GM21360 (cell line): ENCODE results near the gene ATAT1.

ENCODE experiments used
- ATAC-seq: cut with Tn5 transposase; IDR thresholded peaks from one replicate; pipeline ENCODE4 v1.9.1; 2021; ENCODE audit warnings: mild to moderate bottlenecking, moderate library complexity; ENCODE audit not compliant: unreplicated experiment

Gene ATAT1

DNA sequence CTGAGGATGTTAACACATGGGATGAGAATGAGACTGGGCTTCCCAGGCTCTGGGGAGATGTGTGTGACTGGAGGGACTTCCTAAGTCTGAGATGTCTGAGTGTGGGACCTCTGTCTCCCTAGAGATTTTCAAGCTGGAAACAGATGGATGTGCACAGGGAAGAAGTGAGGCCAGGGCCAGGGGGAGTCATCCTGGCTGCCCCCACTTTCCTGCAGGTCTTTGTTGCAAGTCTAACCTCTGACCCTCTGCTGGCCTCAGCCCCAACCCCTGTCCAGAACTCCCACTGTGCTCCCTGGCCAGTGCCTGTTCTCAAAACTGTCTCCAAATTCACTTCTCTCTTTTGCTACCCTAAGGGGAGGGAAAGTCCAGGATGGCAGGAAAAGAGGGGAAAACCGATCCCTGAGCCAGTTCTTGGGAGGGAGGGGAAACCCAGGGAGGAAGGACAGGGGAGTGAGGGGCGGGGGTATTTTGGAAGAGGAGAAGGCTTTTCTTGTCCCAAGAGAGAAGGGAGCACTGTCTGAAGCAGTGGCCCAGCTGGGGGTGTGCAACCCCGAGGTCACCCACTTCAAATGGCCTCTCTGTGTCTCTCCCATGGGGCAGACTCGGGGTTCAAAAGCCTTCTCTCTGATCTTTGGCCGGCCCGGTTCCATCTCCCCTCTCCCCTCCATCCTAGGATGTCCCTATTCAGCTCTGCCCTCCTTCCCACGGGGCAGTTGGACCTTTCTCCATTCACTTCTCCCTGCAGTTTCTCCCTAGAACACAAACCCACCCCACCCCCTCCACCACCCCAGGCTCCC lies 56.7 kb downstream of the ATAT1 start:
- ATAC-seq: no peak

DNA sequence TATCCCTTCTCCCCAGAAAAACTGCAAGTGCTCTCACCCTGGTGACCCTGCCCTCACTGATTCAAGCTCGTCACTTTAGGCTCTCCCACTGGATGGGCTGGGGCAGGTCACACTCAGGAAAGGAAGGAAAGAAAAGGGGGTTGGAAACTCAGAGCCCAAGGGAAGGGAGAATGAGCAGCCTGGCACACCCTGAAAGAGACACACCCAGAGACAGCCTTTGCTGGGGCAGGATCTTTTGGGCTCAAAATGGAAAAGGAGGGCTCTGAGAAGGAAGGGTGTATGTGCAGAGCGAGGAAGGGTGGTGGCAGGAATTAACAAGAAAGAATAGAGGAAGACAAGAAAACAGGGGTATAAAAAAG lies 57.3 kb downstream of the ATAT1 start:
- ATAC-seq: no peak

- ATAC-seq: no peak
Observed at GRCh38 chr6:30684386-30685156, 57.9 kb downstream of the ATAT1 start.

DNA sequence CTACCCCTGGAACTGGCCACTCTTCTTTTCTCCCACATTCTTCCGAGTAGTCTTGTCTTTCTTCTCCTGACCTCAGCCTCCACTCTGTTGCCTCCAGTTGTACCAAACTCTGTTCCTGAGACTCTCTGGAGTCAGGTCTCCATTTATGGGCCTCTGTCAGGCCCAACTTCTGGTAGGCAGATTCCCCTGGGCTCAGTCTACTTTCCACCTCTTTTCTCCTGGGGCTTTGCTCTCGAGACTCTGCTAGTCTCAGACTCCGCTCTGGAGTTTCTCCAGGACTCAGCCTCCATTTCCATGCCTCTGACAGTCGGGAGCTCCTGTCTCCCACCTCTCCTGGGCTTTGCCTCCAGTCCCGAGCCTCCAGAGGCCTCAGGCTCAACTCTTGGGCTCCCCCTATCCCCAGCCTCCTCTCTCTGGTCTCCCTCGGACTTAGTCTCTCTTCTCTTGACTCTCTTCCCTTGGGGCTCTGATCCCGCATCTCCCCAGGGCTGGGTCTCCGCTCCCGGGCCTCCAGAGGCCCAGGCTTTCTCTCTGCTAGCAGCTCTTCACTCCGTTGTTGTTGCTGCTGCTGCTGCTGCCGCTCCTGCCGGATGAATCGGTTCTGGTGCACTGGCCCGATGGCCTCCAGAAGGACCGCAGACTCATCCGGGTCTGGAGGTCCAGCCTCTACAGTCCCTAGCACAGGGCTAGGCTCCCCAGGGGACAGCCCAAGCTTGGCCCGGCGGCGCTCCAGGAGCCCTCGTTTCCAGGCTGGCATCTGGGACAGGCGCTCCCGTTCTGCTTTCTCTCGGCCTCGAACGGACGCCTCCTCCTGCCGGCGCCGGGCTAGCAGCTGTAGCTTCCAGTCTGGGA lies 58.7 kb downstream of the ATAT1 start:
- no peak for ATAC-seq

DNA sequence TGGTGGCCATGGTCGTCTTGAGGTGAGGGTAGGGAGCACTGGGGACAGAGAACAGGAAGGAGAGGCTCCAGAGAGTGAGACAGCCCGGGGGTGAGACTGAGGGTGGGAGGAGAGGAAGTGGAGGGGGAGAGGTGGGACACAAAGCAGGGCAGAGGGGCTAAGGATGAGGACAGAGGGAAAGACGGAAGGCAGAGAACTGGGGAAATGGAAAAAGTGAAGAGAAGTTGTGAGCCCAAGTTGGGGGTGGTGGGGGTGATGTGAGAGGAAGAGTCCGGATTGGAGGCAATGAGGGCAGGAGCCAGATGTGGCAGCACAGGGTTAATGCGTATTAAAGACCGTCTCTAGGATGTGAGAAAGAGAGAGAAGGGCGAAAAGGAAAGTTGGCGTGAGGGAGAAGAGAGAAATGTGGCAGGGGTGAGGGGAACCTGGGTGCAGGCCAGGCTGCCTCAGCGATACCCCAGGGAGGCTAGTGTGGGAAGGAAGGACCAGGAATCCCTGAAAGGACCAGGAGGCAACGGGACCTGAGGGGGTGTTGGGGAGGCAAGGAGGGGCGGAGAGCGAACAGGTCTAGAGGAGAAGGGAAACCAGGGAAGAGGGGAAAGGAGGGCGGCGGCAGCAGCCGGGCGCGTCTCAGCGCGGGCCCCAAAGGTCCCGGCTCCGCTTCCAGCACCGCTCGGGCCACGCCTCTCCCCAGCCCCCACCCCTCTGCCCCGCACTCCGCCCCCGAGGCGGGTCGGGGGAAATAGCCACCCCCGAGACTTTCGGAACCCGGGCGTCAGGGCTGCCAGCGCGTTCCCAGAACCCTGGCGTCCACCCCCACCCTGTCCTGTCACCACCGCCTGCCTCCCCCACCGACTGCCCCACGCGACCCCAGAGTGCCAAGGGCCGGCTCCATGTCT lies 59.6 kb downstream of the ATAT1 start, which contains the start of gene PPP1R18:
TSS of gene PPP1R18 (minus strand) at position 637 of the 899 bp plus-strand sequence. CDS start at position 10, 627 bp downstream.
- ATAC-seq: no peak

GRCh38 chr6:30686908-30687658 lies 60.4 kb downstream of the ATAT1 start:
- peak; percentile 36 for ATAC-seq

DNA sequence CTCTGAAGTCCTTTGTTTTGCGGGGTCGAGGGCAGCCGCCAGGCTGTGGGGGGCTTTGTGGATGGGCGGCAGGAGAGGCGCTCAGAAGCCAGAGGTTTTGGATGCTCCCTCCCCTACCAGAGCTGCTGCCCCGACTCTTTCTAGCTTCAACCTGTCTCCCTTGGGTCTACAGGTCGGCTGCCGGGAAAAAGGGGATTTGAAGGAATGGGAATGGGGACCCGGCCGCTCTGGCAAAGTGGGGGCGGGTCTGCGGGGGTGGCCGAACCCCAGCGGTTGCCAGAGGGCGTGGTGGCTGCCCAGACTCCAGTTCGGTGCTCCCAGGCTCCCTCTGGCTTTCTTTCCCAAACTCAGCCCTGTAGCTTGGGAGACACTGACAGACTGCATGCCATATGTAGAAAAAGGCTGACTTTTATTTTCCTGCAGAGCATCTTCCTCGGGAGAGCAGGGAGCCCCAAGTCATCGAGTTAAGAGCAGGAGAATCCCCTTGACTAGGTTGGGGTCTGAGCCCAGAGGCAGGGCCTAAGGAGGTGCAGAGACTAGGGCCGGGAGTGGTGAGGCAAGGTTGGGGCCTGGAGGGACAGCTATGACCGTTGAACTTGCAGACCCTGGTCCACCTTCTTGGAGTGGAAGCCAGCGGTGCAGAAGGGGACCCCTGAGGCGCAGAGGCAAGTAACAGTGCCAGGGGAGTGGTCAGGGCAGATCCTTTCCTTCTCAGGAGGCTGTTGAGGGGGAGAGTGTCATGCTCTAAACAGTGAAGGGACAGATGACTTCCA lies 61.2 kb downstream of the ATAT1 start:
- no peak for ATAC-seq

DNA sequence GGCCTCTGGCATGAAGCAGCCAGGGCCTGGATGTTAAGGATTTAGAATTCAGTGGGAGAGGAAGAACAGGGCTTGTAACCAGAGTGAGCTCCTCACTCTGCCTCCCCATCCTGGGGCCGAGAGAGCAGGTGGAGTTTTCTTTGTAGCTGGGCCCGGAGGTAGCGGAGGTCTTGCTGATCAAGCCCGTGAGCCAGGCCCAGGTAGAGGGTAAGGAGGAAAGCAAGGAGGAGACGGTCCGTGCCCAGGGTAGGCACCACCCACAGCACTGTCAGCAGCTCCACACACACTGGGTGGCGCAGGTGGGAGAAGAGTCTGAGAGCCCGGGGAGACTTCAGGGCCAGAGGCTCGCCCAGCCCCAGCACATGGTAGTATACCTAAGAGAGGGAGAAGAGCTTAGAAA lies 61.9 kb downstream of the ATAT1 start:
- no peak for ATAC-seq

DNA sequence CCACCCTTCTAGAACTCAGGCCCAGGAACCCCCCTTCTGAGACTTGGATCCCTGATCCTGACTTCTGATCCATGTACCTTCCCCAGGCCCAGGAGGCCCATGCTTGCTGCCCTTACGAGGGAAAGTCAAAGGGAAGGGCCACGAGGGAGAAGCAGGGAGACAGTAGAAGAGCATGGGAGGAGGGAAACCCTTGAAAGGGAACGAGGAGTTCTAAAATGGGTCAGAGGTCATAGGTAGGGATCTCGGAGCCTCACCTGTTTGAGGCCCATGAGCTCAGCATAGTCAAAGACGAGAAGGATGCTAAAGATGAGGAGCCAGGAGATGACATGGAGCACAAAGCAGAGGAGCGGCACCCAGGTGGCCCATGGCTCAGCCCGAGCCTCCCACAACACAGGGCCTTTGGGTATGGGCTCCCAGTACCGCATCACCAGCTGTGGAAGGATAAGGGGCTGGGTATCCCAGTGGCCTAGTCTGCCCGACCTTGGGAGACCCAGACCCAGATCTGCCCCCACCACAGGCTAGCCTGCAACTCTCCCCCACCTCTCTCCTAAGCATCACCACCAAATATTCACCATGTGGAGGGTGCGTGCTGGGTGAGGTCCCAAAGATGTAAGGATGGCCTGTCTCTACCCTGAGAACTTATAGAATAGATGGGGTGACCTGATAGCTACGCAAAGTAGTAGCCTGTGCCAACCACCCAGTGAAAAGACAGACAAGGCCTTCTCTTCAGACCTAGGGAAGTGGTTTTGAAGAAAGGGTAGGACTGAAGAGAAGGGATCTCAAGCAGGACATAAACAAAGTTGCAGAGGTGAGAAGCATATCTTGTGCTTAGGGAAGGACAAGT lies 62.6 kb downstream of the ATAT1 start:
- ATAC-seq: no peak

DNA sequence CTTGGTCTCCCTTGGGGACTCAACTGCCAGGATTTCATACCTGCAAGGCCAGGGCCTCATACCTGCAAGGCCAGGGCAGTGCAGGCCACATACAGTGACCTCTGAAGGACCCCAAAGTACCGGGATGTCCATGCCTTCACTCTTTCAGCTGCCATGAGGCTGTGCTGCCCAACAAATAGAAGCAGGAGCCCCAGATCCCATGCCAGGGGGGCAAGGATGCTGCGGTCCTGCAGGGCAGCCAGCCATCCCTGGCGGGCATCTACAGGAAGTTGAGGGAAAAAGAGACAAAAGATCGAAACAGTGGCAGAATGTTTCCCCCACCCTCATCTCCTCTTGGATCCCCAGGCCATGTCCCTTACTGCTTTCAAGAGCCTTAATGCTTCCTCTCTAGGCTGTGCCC lies 63.3 kb downstream of the ATAT1 start:
- no peak for ATAC-seq

DNA sequence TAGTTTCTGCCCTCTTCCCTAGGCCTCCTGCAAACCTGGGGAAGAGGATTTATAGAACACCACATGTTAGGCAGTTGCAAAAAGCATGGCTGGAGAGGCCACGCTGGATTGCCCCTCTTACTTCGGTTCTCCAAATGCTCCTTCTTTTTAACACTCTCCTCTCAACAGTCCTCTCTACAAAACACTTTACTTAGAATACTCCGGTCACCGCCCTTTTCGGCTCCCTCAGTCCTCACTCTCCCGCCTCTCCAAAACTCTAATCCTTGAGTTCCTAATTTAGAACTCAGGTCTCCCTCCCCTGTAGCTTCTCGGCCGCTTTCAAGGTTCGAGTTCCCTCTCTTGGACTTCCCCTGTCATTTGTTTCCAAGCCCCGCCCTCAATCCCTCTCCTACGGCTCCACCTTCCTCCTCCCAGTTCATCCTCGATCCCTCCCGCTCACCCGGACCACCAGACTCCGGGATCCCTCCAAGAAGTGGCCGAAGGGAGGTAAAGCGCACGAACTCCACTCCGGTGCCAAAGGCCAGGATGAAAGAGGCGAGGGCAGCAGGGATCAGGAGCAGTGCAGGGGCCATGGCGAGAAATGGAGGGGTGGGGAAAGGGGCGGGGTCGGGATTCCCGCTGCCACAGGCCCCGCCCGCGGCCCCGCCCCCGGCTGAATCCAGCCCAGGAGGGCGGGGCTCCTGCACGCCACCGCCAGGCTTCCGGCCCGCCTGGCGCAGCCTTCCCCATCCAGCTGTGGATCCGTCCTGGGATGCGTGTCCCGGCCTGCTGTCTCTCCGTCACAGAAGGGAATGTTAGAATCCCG lies 63.9 kb downstream of the ATAT1 start, which contains the start of gene NRM:
TSS of gene NRM (minus strand) at position 582 of the 805 bp plus-strand sequence. CDS start at position 572, 10 bp downstream.
- ATAC-seq: no peak

DNA sequence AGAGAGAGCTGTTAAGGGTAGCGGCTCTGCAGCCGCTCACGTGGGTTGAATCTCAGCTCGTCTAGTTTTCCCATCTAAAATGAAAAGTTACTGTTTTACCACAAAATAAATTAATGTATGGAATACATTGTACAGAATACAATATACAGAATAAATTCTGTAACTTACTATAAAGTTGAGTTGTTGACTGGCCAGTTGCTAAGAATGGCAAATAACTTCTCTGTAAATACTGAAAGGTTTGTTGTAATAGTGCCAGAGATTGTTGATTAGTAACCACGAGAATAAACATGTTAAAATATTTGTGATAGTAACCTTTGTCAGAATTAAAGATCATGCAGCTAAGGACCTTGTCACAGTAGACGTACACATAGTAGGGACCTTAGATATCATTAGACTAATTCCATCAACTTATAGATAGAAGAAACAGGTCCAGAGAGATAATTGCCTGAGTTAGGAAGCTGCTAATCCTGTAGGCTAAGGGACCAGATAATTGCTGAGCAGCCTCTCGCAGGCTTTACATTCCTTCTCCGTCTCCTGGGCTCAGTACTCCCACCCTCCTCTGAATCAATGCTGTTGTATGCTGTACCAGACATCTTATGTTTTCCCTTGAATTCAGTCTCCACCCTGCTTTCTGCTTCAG lies 64.7 kb downstream of the ATAT1 start:
- no peak for ATAC-seq
